Mucosa of descending colon (tissue), 3 donors: Measurements from ENCODE around the gene TTF1. TPM values are rescaled to one million over a fixed set of nuclear protein-coding genes. Genes with fewer than 3 reads are reported as not detected.
A peak's percentile ranks its signal among the peaks of the same experiment; 100 is the strongest.

Source experiments
- ATAC-seq: fragments of 200-7000 bp; cut with Tn5 transposase; one replicate; pipeline ENCODE4 v1.9.1; 2020; ENCODE audit warnings: mild to moderate bottlenecking, moderate library complexity
- DNase-seq, 3 donors: peaks; one replicate each; pipeline ENCODE4 v3.0.0-alpha.2; 2020
- H3K36me3 ChIP-seq: fragments of 200-600 bp; one replicate; pipeline ENCODE4 v1.8.0; 2021; ENCODE audit warnings: low read depth, mild to moderate bottlenecking
- H3K4me1 ChIP-seq: fragments of 200-600 bp; one replicate; pipeline ENCODE4 v1.8.0; 2021; ENCODE audit warnings: low read depth, mild to moderate bottlenecking
- H3K4me3 ChIP-seq: fragments of 200-600 bp; one replicate; pipeline ENCODE4 v1.8.0; 2021; ENCODE audit warnings: mild to moderate bottlenecking
- H3K9me3 ChIP-seq: fragments of 200-600 bp; one replicate; pipeline ENCODE4 v1.8.0; 2021; ENCODE audit warnings: mild to moderate bottlenecking
- CTCF ChIP-seq: fragments of 200-600 bp; IDR thresholded peaks from one replicate; pipeline ENCODE4 v1.8.0; 2022; ENCODE audit warnings: antibody characterized with exemption, mild to moderate bottlenecking
- intact Hi-C, 2 donors: fragments of 100-400 bp; cut with DNase I in 1 of 2; cut with micrococcal nuclease in 1 of 2; formaldehyde crosslinking; loops; one replicate each; pipeline versions ENCODE4 v1.11.0 to v1.11.1; 2022; cut with DNase I, micrococcal nuclease
- total RNA-seq, 3 donors: library from RNA; stranded (reverse); fragmentation: NEBNext Ultra II Directional in 2 of 3; extraction: Animal tissue kit (Norgen Biotek cat#: 25700) in 2 of 3; gene quantifications; one replicate each; pipeline versions ENCODE4 v1.2.1 to v1.2.4, GENCODE V29; 2021 to 2023
- donor health status: DM: no; HTN: no; CAD: no; lungs with moderate emphysema.
- donor health status: DM: no; HTN: no; CAD: no.
- donor health status: DM: no; HTN: yes; CAD: no.

Gene TTF1
- total RNA-seq, 3 donors from 2014 or later, result 9.1 to 15.1 (median 9.7) TPM

DNA sequence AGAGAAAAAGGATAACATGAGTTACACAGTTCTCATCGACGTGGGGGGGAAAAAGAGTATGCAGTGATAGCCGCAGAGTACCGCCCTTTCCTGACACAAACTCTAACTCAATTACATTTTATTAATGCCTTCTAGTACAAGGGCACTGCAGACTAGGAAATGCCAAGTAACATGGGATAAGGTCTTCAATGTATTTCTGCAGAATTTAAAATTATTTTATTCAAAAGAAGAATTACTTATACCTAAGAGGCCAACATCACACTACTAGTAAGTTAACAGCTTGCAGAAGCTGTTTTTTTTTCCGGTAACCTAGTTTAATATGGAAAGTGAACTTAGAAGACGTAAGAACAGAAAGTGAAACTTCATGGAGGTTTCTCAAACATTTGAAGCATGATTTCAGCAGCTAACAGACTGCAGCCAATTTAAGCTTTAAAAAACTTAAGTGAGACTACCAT lies 55.8 kb downstream of the TTF1 start:
- Histone ChIP-seq H3K36me3 (peaks cover 4% of the 10 kb centered on the region), H3K9me3 (no peaks in the 10 kb centered on the region), H3K4me3 (no peak overlapping the region), H3K4me1 (peaks cover 32% of the 10 kb centered on the region)
- intact Hi-C loops, result no loop called here
- TF ChIP-seq CTCF, result no peak
- ATAC-seq, result no peak
- DNase-seq, result peak in 1 of 3 donors; percentile 19

DNA sequence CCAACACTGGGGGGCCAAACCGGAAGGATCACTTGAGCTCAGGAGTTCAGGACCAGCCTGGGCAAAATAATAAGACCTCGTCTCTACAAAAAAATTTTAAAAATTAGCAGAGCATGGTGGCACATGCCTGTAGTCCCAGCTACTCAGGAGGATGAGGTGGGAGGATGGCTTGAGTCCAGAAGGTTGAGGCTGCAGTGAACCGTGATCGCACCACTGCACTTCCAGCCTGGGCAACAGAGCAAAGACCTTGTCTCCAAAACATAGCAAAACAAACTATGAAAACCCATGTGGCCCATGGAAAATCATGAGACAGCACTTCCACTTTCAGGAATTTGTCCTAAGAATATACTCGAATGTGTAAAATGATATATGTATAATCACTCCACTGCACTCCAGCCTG lies 58.0 kb downstream of the TTF1 start:
- intact Hi-C loops, result no loop called here
- ATAC-seq (no peak), DNase-seq (no peak)
- Histone ChIP-seq H3K4me1 (peaks cover 29% of the 10 kb centered on the region), H3K36me3 (peaks cover 10% of the 10 kb centered on the region), H3K9me3 (no peaks in the 10 kb centered on the region), H3K4me3 (no peak overlapping the region)
- no peak for TF ChIP-seq CTCF

DNA sequence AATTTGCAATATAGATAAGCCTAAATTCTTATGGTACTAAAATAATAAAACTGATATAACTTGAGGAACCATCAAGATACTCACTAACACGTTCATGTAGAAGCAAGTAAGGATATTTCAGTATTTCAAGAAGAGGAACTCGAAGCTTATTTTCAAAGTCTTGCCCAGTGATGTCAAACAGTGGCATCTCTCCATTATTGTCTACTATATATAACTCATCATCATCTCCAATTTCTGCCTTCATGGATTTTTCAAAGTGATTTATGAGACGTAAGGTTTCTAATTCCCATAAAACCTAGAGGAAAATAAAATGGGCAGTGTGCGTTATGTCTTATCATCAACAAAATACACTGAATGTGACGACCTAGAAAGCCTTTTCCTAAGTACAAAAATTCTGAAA lies 60.5 kb downstream of the TTF1 start:
- DNase-seq, result no peak
- Histone ChIP-seq H3K4me1 (peaks cover 9% of the 10 kb centered on the region), H3K4me3 (no peak overlapping the region), H3K9me3 (no peaks in the 10 kb centered on the region), H3K36me3 (peaks cover 10% of the 10 kb centered on the region)
- ATAC-seq, result no peak
- intact Hi-C loops, result no loop called here
- TF ChIP-seq CTCF, result no peak

DNA sequence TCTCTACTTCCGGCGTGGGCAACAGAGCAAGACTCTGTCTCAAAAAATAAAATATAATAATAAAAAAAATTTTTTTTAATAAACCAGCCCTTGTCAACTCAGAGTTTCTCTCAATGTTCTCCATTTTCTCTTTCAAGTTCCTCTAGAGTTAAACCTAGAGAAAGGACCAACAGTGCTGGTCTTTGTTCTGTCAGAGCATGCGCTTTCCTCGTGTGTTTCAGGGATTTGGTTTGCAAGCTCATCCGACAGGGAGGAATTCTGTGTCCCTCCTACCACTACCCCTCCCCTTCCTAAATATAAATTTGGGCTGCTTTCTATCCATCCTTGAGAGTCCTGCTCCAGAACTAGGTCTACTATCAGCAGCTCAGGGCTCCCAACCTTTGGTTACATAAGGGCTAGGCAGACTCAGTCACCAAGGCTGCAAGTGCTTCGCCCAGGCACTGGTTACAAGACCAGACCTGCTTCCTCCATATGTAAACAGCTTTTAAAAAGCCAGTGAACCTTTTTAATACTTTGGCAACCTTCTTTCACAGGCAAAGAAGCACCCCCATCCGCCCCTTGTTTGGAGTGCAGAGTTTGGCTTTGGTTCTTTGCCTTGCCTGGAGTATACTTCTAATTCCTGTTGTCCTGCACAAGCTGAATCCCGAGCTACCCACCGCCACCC lies 65.3 kb downstream of the TTF1 start:
- DNase-seq (no peak), ATAC-seq (no peak)
- TF ChIP-seq CTCF, result no peak
- H3K4me1 ChIP-seq, result no peaks in the 10 kb centered on the region
- no peaks in the 10 kb centered on the region for H3K9me3 ChIP-seq
- no peak overlapping the region for H3K4me3 ChIP-seq
- intact Hi-C loops, result no loop called here
- H3K36me3 ChIP-seq, result peaks cover 13% of the 10 kb centered on the region

GRCh38 chr9:132334364-132334763 lies 72.3 kb downstream of the TTF1 start:
- peaks cover 34% of the 10 kb centered on the region for H3K36me3 ChIP-seq
- no peak for ATAC-seq
- no peak for TF ChIP-seq CTCF

More at GRCh38 chr9:132334364-132334763, 72.3 kb downstream of the TTF1 start:
- H3K4me3 ChIP-seq, result no peak overlapping the region
- no peaks in the 10 kb centered on the region for H3K9me3 ChIP-seq
- no peaks in the 10 kb centered on the region for H3K4me1 ChIP-seq
- no peak for DNase-seq
- intact Hi-C loops, result no loop called here
